Endodermal cell (in vitro differentiated cells): ENCODE results near the gene OR2L13. TPM values are rescaled to one million over a fixed set of nuclear protein-coding genes. Genes with fewer than 3 reads are reported as not detected.

ENCODE experiments used
- DNase-seq: peaks from one replicate; pipeline ENCODE4 v3.0.0-alpha.2; 2017
- H3K27ac ChIP-seq: 2 replicates; pipeline ENCODE4 v1.5.1; 2013; ENCODE audit warnings: mild to moderate bottlenecking, low read depth, low read length, moderate library complexity
- H3K27me3 ChIP-seq: 2 replicates; pipeline ENCODE4 v1.6.1; 2013; ENCODE audit warnings: mild to moderate bottlenecking, low read length, moderate library complexity; ENCODE audit not compliant: insufficient read depth, control insufficient read depth, poor library complexity, severe bottlenecking
- H3K36me3 ChIP-seq: 2 replicates; pipeline ENCODE4 v1.7.0; 2013; ENCODE audit warnings: mild to moderate bottlenecking, low read length, moderate library complexity; ENCODE audit not compliant: control insufficient read depth, insufficient read depth
- H3K4me1 ChIP-seq: one replicate; pipeline ENCODE4 v1.7.0; 2013; ENCODE audit warnings: low read length; ENCODE audit not compliant: control insufficient read depth, insufficient read depth
- H3K4me3 ChIP-seq: 2 replicates; pipeline ENCODE4 v1.5.1; 2013; ENCODE audit warnings: mild to moderate bottlenecking, low read length, moderate library complexity
- H3K9ac ChIP-seq: 2 replicates; pipeline ENCODE4 v1.6.1; 2013; ENCODE audit warnings: mild to moderate bottlenecking, low read length, moderate library complexity; ENCODE audit not compliant: poor library complexity, severe bottlenecking; ENCODE audit errors: extremely low read depth
- H3K9me3 ChIP-seq: 2 replicates; pipeline ENCODE4 v1.6.1; 2013; ENCODE audit warnings: mild to moderate bottlenecking, low read length, moderate library complexity; ENCODE audit not compliant: control insufficient read depth
- H3K27ac Mint-ChIP-seq: 2 replicates; pipeline ENCODE4 v1.8.0; 2020; ENCODE audit warnings: mixed read lengths
- H3K27me3 Mint-ChIP-seq: 2 replicates; pipeline ENCODE4 v1.8.0; 2021; ENCODE audit warnings: mild to moderate bottlenecking, mixed read lengths; ENCODE audit not compliant: insufficient read depth
- H3K36me3 Mint-ChIP-seq: 2 replicates; pipeline ENCODE4 v1.8.0; 2020; ENCODE audit warnings: low read depth, mixed read lengths
- H3K4me1 Mint-ChIP-seq: 2 replicates; pipeline ENCODE4 v1.8.0; 2020; ENCODE audit warnings: mixed read lengths
- H3K4me3 Mint-ChIP-seq: 2 replicates; pipeline ENCODE4 v1.8.0; 2020; ENCODE audit warnings: mild to moderate bottlenecking, moderate library complexity, mixed read lengths
- H3K9me3 Mint-ChIP-seq: 2 replicates; pipeline ENCODE4 v1.8.0; 2020; ENCODE audit warnings: mild to moderate bottlenecking, mixed read lengths
- WGBS, 2 experiments: methylation state at CpG; one replicate each; pipeline versions ENCODE4 v1.1.5 to v1.1.7; 2013; ENCODE audit warnings: missing lambda C conversion rate in 2 of 2, mixed read lengths in 1 of 2; ENCODE audit not compliant: insufficient coverage in 1 of 2, insufficient read length in 1 of 2; 5-methylcytosine and 5-hydroxymethylcytosine counted together
- long read RNA-seq, 4 experiments: library from polyadenylated mRNA in 2 of 4; library from RNA in 1 of 4; library from capped mRNA in 1 of 4; stranded (forward) in 3 of 4; unstranded in 1 of 4; transcript quantifications; one replicate each; pipeline ENCODE4 v2.0.0, GENCODE V29; 2020 to 2021; ENCODE audit warnings: inconsistent platforms in 1 of 4
- polyA plus RNA-seq, 2 experiments: library from polyadenylated mRNA; stranded (reverse); fragments of 50-300 nt; gene quantifications; one replicate each; pipeline ENCODE4 v1.2.3, GENCODE V29; 2013
- total RNA-seq, 2 donors: library from RNA; stranded (reverse); fragmentation: NEBNext Ultra II Directional in 1 of 2; extraction: Animal tissue kit (Norgen Biotek cat#: 25700) in 1 of 2; gene quantifications; 2 replicates in 1 of 2; 3 replicates in 1 of 2; pipeline ENCODE4 v1.2.1, GENCODE V29; 2021
- TF ChIP-seq, protein P1 (sequence below): fragments of 200-600 bp; sonication (generic); conservative IDR thresholded peaks from 2 replicates; pipeline ENCODE4 v1.5.0; 2021; ENCODE audit warnings: antibody characterized with exemption, mild to moderate bottlenecking

The OR2L13 gene, protein sequence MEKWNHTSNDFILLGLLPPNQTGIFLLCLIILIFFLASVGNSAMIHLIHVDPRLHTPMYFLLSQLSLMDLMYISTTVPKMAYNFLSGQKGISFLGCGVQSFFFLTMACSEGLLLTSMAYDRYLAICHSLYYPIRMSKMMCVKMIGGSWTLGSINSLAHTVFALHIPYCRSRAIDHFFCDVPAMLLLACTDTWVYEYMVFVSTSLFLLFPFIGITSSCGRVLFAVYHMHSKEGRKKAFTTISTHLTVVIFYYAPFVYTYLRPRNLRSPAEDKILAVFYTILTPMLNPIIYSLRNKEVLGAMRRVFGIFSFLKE
- not detected for total RNA-seq
- polyA plus RNA-seq (2013, experiment 1 of 2): not detected
- polyA plus RNA-seq (2013, experiment 2 of 2): not detected
- long read RNA-seq, experiment 1: 0 reads
- long read RNA-seq, experiment 2: 0 reads
- long read RNA-seq, experiment 3: 0 reads
- long read RNA-seq, experiment 4: 0 reads

DNA sequence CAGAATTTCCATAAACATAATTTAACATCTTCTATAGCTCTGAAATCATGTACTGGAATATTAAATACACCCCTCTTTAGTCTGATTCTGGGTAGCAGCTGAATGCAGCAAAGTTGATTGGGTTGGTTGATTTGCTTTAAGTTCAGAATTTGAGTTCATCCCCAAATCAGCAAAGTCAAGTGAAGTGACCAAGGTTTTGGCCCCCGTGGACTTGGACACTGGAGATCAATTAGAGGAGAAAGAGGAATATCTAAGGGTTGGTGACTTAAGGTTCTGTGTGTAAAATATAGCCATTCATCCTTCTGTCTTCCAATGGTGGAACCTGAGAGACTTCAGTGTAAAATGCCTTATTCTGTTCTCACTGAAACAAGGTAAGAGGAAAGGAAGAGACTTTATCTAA, at the start of gene OR2L13:
OR2L13 (plus strand) TSS at position 301 of the 400 bp plus-strand sequence. CDS start 4,192 bp downstream, outside the sequence.
- H3K36me3 Mint-ChIP-seq: no peaks in the 10 kb centered on the region
- Histone ChIP-seq H3K27me3 (no peaks in the 10 kb centered on the region), H3K4me1 (no peaks in the 10 kb centered on the region), H3K9me3 (peaks cover 85% of the 10 kb centered on the region), H3K9ac (no peak within 1 kb of the TSS), H3K4me3 (peak within 1 kb of the TSS; percentile 35), H3K36me3 (no peaks in the 10 kb centered on the region), H3K27ac (no peak within 1 kb of the TSS)
- no peak for DNase-seq
- H3K27me3 Mint-ChIP-seq: no peaks in the 10 kb centered on the region
- TF ChIP-seq, protein P1, sequence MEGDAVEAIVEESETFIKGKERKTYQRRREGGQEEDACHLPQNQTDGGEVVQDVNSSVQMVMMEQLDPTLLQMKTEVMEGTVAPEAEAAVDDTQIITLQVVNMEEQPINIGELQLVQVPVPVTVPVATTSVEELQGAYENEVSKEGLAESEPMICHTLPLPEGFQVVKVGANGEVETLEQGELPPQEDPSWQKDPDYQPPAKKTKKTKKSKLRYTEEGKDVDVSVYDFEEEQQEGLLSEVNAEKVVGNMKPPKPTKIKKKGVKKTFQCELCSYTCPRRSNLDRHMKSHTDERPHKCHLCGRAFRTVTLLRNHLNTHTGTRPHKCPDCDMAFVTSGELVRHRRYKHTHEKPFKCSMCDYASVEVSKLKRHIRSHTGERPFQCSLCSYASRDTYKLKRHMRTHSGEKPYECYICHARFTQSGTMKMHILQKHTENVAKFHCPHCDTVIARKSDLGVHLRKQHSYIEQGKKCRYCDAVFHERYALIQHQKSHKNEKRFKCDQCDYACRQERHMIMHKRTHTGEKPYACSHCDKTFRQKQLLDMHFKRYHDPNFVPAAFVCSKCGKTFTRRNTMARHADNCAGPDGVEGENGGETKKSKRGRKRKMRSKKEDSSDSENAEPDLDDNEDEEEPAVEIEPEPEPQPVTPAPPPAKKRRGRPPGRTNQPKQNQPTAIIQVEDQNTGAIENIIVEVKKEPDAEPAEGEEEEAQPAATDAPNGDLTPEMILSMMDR: no peak
- WGBS, 2 experiments: 21% methylated on average over 1 of the region's 1 CpG; no CpG with 5 or more reads in 1 of the 2 experiments
- H3K4me3 Mint-ChIP-seq: no peak within 1 kb of the TSS
- H3K27ac Mint-ChIP-seq: no peak within 1 kb of the TSS
- no peaks in the 10 kb centered on the region for H3K4me1 Mint-ChIP-seq
- peaks cover 95% of the 10 kb centered on the region for H3K9me3 Mint-ChIP-seq

DNA sequence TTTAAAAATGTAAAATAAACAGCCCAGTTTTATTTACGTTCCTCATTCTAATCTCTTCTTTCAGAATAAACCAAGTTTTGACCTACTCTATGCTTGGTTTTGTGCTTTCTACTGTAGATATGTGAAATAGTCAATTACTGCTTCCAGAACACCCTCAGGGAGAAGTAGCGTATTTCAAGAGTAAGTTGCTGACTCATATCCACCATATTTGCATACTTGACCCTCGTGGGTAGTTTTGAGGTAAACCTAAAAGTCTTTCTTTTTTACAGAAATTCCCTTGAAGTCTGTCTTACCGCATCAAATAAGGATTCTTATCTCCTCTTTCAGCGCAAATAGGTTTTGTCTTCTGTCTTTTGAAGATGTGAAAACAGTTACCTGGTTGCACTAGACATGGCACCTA, 49.8 kb upstream of the OR2L13 start:
- Mint-ChIP-seq H3K27ac (no peak overlapping the region), H3K4me3 (no peak overlapping the region), H3K4me1 (no peaks in the 10 kb centered on the region), H3K36me3 (no peaks in the 10 kb centered on the region), H3K9me3 (peaks cover 74% of the 10 kb centered on the region), H3K27me3 (no peaks in the 10 kb centered on the region)
- Histone ChIP-seq H3K36me3 (no peaks in the 10 kb centered on the region), H3K9ac (no peak overlapping the region), H3K27ac (no peak overlapping the region), H3K9me3 (peaks cover 62% of the 10 kb centered on the region), H3K4me1 (no peaks in the 10 kb centered on the region), H3K4me3 (peak overlapping the region; percentile 62), H3K27me3 (no peaks in the 10 kb centered on the region)
- no peak for DNase-seq
- TF ChIP-seq, protein P1: no peak
- WGBS, 2 experiments: 22 to 72% methylated on average over 1 to 5 of the region's 5 CpGs

DNA sequence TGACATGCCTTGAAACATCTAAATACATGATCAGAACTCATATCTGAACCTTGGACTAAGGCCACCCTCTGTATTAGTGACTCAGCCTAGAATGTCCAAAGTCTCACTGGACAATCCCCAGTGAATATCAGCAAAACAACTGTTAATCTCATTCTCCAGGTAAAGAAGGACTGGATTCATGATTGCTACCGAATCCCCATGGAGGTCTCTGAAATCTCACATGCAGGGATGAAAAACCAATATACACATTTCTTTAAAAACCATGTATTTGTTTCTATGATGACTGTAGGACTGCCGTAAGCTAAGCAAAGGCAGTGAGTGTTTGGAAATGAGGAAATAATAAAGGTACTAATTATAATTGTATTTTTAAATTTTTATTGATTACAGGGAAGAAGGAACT, 48.4 kb upstream of the OR2L13 start, which contains the start of gene OR2L3:
OR2L3 (plus strand) TSS at position 301 of the 400 bp plus-strand sequence. CDS start 13,846 bp downstream, outside the sequence.
- Histone ChIP-seq H3K4me3 (no peak within 1 kb of the TSS), H3K9ac (no peak within 1 kb of the TSS), H3K27me3 (no peaks in the 10 kb centered on the region), H3K9me3 (peaks cover 58% of the 10 kb centered on the region), H3K4me1 (no peaks in the 10 kb centered on the region), H3K27ac (no peak within 1 kb of the TSS), H3K36me3 (no peaks in the 10 kb centered on the region)
- 67% methylated on average over 2 of the region's 2 CpGs; no CpG with 5 or more reads in 1 of the 2 experiments for WGBS, 2 experiments
- H3K27ac Mint-ChIP-seq: no peak within 1 kb of the TSS
- no peak for DNase-seq
- peaks cover 71% of the 10 kb centered on the region for H3K9me3 Mint-ChIP-seq
- TF ChIP-seq, protein P1: no peak
- H3K27me3 Mint-ChIP-seq: no peaks in the 10 kb centered on the region
- H3K4me3 Mint-ChIP-seq: no peak within 1 kb of the TSS
- H3K4me1 Mint-ChIP-seq: no peaks in the 10 kb centered on the region
- H3K36me3 Mint-ChIP-seq: no peaks in the 10 kb centered on the region
